GM18873 (cell line): ENCODE results near the gene VWCE.

Experiments used
- ATAC-seq: cut with Tn5 transposase; IDR thresholded peaks from one replicate; pipeline ENCODE4 v1.9.1; 2021; ENCODE audit warnings: mild to moderate bottlenecking, moderate library complexity, moderate number of reproducible peaks; ENCODE audit not compliant: unreplicated experiment, low FRiP score

Gene VWCE

GRCh38 chr11:61331651-61332050, 36.5 kb upstream of the VWCE start:
- ATAC-seq, result no peak

DNA sequence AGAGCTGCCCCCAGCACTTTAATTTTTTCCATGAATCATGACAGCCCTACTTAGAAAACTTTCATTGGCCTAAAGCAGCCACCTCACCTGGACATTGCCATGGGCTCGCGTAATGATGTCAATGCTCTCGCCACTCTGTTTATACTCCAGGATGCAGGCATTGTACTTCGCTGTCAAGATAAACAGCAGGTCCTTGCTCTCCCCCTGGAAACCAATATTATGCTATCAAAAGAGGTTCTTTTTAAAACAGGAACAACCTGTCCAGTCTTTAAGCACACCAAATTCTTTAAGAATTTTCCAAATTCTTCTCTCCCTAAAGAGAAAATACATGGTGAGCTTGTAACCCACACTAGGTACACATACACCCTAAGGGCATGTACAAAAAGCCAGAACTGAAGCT, 34.8 kb upstream of the VWCE start:
- ATAC-seq, result no peak

DNA sequence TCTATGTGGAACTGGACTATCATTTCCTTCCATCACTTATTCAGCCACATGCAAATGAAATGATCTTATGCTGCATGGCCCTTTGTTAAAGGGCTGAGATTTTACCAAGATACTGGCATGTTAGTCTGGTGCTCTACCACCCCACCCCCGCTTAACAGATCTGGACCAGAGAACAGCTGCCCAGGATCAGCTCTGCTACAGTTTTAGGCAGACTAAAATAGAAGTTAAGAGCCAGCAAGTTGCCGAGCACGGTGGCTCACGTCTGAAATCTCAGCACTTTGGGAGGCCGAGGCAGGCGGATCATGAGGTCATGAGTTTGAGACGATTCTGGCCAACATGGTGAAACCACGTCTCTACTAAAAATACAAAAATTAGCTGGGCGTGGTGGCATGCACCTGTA, 33.2 kb upstream of the VWCE start:
- no peak for ATAC-seq

DNA sequence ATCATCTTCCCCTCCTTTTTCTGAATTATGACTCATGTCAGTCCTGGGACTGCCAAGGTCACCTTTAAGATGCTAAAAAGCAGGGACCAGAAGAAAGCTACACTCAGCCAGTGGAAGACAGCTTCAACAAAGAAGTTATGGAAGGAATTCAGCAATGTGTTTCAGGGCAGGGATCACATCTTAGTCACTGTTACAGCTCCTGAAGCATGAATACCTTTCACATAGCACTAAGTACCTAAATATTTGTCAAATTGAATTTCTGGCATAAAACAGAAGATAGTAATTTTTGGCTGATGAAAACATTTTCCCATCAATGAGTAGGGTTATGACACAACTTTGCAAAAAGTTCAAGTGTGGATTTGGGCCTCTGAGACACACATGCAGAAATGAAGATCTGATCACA, 32.6 kb upstream of the VWCE start:
- no peak for ATAC-seq

DNA sequence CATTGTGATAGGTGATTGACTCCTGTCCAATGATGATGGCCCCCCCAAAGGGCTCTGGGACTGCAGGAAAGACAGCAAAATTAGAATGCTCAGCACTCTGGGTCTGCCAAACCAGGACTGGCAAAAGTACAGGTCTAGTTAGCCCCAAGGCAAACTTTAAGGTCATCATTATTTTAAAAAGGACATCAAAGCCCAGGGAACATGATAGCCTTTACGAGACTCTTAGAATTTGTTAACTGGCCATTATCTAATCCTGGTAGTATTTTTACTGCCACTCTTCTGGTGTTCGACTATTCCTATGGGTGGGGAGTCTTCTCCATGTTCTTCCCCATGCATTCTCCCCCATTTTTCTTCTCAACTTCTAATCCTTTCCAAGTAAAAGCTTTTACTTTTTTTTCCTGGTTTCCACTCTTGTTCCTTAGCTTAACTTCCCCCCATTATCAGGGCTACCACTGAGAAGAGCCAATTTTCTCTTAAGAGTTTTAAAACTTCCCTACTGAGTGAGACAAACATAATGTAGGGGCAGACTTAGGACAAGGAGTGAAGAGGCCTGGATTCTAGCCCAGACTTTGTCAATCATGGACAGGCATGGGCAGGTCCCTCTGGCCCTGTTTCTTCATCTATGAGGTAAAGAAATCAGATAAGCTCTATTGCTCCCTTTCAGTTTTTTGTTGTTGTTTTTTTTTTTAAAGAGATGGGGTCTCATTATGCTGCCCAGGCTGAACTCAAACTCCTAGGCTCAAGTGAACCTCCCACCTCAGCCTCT, 30.7 kb upstream of the VWCE start:
- no peak for ATAC-seq

DNA sequence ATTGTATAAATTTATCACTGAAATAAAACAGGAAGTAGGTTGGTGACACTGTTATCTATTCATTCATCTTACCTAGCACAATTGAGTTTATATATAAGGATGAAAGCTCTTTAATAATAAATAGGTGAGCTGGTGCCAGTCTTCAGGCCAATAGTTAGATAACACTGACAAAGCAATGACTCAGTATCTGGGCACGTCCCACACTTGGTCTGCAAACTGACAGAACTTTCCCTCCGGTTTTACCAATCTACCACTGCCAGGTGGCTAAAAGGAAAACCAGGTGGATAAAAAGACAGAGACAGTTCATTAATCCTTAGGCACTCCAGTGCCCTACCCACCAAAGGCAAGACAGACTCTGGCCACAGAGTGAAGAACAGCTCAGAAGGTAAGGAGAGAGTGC, 20.1 kb upstream of the VWCE start:
- no peak for ATAC-seq

DNA sequence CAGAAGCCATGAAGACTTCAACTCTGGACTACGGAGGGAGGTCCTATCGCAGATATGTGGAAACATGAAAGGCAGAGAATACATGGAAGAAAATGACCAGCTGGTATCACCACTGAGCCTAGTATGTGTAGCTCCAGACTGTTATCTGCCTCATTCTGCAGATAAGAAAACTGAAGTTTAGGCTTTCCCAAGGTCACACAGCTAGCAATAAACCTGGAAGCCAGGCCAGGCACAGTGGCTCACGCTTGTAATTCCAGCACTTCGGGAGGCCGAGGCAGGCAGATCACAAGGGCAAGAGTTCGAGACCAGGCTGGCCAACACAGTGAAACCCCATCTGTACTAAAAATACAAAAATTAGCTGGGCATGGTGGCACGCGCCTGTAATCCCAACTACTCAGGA, 15.6 kb upstream of the VWCE start:
- ATAC-seq, result no peak

GRCh38 chr11:61309739-61310138, 14.6 kb upstream of the VWCE start:
- ATAC-seq, result no peak

- no peak for ATAC-seq
Measured at GRCh38 chr11:61309141-61309540, 14.0 kb upstream of the VWCE start.

DNA sequence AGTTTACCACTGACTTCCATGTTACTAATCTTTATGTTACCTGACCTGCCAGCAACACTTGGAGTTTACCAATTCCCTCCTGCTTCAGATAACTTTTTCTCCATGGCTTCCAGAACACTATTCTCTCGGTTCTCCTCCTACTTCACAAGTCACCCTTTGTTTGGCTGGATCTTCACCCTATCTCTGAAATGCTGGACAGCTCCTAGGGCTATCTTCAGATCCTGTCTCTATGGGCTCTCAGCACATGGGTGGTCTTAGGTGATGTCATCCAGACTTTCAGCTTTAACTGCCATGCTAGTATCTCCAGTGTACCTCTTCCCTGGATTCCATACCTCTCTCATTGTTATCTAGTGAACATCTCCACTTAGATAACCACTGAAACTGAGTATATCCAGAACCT, 12.2 kb upstream of the VWCE start:
- ATAC-seq, result no peak

DNA sequence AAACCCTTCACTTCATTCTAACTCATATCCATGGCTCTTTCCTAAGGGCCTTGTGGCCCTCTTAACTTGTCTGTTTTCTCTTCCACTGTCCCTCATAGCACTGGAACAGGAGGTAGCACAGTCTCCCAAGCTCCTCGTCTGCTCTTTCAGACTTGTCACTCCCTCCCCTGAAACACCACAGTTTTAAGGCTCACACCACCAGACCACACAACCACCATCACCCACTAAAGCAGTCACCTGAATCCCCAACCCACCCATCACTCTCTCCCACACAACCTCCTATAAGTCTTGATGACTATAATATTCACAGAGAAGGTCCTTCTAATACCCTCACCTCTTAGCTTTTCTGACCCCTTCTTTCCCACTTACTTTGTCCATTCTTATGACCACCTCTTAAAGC, 11.1 kb upstream of the VWCE start:
- no peak for ATAC-seq

- ATAC-seq, result no peak
Measured at GRCh38 chr11:61305417-61305816, 10.3 kb upstream of the VWCE start.

DNA sequence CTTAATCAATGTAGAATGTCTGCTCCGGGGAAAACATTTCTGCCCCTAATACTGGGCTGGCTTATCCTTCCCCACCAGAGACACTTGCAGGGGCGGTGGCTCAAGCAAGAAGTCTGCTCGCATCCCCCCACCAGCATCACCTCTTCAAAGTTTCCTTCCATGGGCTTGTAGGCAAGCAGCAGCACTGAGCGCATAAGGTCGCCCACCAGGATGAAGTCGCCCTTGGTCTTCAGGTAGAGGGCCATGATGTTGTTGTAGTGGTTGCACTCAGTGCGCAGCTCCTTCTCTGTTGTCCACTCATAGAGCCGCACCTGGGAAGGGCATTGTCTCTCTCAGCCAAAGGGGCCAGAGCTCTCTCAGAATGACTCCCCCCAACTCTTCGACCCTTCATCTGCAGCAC, 8.6 kb upstream of the VWCE start:
- ATAC-seq, result no peak

DNA sequence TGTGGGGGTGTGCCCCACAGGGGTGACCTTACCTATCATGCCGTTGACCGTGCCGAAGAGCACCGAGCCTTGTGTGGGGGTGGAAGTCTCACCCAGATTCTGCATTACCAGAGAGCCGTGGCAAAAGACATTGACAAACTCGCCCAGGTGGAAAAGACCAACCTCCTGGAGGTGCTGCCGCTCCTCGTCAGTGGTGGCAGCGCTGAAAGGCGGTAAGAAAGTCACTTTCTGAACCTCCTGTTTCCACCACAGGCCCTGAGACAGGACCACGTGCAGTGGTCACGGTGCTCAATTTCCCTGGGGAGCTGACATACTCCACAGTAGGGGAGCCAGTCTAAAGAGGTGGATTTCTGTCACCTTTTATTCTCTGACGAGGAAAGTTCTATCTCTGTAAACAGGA, 7.4 kb upstream of the VWCE start:
- ATAC-seq, result no peak

DNA sequence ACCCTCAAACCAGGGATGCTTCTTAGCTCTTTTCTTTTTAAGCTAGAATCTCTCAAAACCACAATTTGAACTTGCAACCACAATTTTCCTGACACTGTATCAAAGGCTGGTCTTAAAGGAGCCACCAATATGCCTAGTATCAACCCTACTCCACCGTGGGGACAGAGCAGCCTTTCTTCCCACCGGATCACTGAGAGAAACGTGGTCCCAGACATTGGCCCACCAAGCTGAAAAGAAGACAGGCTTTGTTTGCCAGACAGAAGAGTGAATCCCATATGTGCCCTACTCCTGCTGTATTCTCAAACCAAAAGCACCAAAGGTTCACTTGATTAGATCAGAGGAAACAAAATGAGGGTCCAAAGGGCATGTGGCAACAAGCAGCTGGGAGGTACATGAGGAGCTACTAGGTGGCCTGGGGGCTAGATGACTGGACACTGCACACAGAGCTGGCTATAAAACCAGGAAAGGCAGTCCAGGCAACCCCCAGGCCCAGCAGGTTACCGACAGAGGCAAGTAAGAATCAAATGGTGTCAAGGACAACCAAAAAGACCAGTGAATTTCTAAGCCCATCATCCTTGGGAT, 3.6 kb upstream of the VWCE start:
- ATAC-seq, result no peak

DNA sequence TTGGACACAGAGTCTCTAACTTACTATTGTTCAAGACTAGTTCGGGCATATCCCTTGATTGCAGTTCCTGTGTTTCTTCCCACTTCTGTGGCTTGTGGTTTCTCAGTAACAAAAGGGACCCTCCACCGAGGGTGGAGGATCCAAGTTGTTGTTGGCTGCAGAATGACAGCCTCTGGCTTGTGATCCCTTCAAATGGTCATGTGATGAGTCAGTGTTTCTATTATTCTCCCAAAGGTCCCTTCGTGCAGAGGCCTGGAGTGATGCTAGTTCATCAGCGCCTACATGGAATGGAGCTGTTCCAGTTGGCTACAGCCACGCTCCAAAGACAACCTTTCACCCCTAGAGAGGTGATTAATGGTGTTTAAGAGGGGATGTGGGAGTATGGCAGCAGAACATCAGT, 2.6 kb upstream of the VWCE start:
- no peak for ATAC-seq

- ATAC-seq, result no peak
Measured at GRCh38 chr11:61297341-61297740, 2.2 kb upstream of the VWCE start.

DNA sequence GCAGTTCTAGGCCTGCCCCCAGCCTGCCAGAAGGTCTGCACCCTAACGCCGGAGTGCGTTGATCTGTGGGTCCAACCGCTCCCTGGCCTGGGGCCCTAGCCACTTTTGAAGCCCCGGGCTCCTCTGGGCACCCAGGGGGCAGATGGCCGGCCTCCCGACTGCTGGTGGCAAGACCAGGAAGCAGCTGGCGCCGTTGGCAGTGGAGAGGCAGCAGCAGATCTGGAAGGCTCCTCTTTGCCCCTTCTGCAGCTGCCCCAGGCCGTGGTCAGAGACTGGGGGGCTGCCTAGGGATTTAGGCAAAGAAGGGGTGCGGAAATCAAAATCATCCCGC, 445 bp upstream of the VWCE start:
- ATAC-seq, result no peak

GRCh38 chr11:61293867-61294716, 1.0 kb downstream of the VWCE start:
- ATAC-seq, result peak; percentile 18

DNA sequence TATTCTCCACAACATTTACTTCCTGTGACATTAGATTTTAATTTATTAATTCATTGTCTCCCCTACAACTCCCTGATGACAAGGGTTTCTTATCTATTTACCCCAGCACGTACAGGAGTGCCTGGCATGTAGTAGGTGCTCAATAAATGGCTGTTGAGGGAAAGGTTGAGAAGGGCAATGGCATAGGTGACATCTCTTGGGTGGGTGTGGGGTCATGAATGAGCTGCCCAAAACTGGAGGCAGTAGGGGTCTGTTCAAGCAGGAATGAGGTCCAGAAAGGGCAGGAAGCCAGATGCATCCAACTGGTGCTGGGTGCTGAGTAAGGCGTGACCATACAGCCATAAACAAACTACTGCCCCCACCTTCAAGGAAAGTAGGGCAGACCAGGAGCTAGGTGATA, 2.8 kb downstream of the VWCE start:
- no peak for ATAC-seq

DNA sequence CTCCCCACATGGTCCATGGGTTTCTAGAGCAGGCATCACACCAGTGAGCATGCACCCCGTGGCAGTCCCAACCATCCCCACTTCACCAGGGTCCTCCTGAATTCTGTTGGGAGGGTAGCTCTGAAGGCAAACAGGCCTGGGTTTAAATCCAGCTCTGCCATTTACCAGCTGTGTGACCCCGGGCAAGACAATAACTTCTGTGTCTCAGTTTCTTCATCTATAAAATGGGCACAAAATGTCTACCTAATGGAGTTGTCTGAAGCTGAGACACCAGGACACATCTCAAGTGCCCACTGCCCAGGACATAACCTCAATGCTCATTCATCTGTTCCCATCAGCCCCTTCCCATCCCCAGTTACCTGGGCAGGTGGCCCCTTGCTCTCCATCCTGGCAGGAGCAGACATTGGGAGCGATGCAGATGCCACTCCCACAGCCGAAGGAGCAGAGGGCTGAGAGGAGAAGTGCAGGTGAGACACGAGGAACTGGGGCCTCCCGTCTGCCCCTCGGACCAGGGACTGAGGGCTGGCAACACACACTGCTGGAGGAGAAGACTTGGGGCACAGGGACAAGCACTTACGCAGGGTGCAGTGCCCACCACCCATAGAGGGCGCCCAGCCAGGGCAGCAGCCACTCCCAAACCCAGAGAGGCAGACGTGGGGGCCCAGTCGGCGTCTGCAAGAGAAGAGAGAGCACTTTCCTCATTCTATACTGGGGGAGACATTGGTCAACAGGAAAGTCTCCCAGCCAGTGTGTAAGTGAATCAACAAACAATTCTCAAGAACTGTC, 4.0 kb downstream of the VWCE start:
- no peak for ATAC-seq
